Measurements from ENCODE around the gene KRTAP10-9.
"Not testable (repeated sequence)": the region's sequence is repeated elsewhere in the genome, so short reads cannot be mapped to it uniquely, and the experiment has no call there.

Gene KRTAP10-9, protein sequence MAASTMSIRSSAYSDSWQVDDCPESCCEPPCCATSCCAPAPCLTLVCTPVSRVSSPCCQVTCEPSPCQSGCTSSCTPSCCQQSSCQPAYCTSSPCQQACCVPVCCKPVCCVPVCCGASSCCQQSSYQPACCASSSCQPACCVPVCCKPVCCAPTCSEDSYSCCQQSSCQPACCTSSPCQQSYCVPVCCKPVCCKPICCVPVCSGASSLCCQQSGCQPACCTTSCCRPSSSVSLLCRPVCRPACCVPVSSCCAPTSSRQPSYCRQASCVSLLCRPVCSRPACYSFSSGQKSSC

DNA sequence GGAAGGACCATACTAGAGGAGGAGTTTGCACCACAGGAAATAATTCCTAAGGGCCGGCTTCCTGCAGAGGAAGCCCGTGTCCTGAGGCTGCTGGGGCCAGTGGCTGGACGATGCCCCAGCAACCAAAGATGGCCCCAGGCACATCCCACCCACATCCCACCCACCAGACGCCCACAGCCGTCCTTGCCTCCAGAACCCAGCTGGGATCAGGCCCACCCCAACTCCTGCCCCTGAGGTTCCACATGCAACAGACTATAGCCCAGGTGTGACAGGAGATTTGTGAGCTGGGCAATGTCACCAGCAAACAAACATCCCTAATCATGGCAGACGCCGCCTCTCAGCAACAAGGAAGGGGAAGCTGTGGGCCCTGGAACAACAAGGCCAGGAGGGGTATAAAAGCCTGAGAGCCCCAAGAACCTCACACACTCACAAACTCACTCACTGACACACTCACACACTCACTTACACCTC is at the start of gene KRTAP10-9:
Gene KRTAP10-9 (plus strand): TSS at position 421 of the 471 bp plus-strand sequence. CDS start 79 bp downstream, outside the sequence.
- no peak for DNase-seq

DNA sequence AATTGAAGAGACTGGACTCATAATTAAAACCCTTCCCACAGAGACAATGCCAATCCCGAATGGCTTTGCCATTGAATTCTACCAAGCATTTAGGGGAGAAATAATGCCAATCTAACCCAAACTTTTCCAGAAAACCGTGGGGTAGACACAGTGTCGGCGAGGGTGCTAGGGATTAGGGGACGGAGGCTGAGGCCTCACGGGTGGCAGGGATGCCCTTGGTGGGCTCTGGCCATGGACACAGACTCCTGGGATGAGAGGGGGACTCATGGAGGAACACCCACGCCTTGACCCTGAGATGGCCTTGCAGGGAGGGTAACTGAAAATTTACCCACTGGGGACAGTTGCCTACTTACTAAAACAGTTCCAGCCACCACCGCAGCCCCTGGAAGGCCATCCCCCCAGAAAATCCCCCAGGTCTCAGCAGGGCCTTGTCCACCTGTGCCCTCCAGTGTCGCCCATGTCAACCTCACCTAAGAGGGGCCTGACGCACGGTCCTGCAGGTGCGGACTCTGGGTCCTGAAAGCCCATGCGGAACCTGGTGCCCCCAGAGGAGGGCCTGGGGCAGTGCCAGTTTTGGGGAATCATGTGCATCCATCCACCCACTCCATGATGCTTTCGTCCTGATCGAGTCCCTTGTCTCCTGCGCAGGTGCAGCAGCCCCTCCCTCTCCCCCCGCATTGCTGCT is 48.4 kb upstream of the KRTAP10-9 start:
- no peak for DNase-seq

- no peak for DNase-seq
Observed at GRCh38 chr21:44579056-44579832, 47.6 kb upstream of the KRTAP10-9 start.

- DNase-seq: no peak
Observed at GRCh38 chr21:44579833-44580144, 47.1 kb upstream of the KRTAP10-9 start.

- DNase-seq: not testable (repeated sequence)
Observed at GRCh38 chr21:44580231-44580821, 46.6 kb upstream of the KRTAP10-9 start, which contains the start of gene KRTAP10-5. KRTAP10-5 (minus strand) TSS chr21:44580604; CDS start chr21:44580578, 26 bp downstream.

DNA sequence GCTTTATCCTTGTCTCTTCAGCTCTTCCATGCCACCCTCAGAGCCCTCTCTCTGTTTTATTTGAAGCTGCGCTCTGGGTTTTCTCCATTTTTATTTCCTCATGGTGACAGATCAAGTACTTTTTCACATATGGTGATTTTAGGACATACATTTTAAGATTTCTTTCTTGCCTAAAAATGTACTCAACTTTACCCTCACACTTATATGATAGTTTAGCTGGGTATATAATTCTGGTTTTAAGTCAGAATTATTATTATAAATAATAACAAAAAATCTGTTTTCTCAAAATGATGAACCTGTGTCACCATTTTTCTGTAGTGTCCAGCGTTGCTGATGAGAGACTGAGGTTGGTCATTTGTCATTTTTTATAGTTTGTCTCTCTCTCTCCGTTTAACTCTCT is 45.7 kb upstream of the KRTAP10-9 start:
- no peak for DNase-seq

DNA sequence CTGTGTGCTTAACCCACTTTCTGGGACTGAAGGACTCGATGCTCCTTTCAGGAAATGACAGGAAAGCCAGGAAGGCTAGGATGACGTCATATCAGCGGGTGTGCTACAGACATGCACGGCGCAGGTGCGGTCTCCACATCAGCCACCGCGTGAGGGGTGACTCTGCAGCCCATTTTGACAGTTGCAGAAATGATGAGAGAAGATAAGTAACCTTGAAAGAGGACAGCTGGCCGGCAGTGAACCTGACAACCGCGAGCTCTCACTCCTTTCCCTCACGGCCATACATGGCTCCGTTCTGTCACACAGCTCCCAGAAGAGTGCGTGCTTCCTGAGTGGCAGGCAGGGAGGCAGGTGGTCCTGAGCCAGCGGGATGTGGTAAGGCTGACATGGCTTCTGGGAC is 44.8 kb upstream of the KRTAP10-9 start:
- DNase-seq: no peak

DNA sequence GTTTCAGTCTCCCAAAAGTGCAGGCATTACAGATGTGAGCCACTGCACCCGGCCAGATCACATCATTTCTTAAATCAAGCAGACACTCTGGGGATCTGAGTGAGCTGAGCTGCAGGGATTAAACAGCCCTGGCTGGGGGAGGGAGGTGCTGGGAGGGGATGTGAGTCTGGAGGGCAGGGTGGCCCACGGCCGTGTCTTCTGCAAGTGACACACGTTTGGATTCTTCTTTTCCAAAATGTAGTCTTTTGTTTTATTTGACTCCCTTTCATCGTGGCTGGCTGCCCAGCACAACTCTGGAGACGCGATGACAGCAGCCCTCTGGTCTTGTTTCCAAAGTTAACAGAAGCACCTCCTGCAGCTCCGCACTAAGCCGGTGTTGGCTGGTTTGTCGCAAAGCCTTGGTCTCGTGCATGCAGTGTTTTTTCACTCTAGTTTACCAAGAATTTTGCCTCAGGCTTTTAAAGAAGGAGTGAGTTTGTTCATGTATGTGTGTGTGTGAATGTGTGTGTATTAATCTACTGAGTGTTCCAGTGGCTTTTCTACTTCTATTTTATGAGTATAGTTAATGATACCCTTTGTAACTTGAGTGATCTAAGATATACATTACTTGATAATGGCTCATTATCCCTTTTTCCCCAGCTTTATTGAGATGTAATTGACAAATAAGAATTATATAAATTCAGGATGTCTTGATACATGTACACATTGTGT is 43.6 kb upstream of the KRTAP10-9 start:
- DNase-seq: no peak

DNA sequence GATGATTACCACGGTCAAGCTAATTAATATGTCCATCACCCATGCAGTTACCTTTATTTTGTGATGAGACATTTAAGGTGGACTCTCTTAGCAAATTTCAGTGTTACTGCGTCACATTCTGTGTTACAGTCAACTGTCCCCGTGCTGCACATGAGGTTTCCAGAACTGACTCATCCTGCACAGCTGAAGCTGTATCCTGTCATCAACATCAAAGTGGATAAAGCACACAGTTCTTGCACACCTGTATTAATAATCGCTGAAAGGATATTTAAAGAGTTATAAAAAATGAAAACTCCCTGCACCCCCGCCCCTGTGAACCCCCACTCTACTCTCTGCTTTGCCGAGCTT is 43.1 kb upstream of the KRTAP10-9 start:
- DNase-seq: peak; percentile 25

DNA sequence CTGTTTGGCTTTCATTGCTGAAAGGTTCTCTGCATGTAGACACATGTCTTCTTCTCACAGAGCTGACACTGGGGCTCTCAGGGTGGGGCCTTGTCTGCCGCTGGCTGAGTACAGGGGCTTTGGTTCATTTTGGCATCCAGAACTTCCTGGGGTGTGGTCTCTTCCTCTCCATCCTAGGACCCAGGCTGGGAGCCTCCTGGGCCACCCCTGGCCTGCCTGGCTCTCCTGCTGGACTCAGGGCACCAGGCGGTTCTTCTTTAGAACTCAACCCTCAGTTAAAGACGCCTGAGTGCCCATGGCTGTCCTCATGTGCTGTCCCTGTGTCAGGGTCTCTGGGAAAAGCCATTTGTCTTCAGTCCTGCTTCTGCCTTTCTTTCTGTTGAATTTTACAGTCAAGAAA is 41.0 kb upstream of the KRTAP10-9 start:
- DNase-seq: no peak

- DNase-seq: no peak
Observed at GRCh38 chr21:44589094-44589493, 37.8 kb upstream of the KRTAP10-9 start.

- DNase-seq: no peak
Observed at GRCh38 chr21:44589586-44590305, 37.1 kb upstream of the KRTAP10-9 start.

GRCh38 chr21:44590311-44590721 is 36.6 kb upstream of the KRTAP10-9 start:
- no peak for DNase-seq

DNA sequence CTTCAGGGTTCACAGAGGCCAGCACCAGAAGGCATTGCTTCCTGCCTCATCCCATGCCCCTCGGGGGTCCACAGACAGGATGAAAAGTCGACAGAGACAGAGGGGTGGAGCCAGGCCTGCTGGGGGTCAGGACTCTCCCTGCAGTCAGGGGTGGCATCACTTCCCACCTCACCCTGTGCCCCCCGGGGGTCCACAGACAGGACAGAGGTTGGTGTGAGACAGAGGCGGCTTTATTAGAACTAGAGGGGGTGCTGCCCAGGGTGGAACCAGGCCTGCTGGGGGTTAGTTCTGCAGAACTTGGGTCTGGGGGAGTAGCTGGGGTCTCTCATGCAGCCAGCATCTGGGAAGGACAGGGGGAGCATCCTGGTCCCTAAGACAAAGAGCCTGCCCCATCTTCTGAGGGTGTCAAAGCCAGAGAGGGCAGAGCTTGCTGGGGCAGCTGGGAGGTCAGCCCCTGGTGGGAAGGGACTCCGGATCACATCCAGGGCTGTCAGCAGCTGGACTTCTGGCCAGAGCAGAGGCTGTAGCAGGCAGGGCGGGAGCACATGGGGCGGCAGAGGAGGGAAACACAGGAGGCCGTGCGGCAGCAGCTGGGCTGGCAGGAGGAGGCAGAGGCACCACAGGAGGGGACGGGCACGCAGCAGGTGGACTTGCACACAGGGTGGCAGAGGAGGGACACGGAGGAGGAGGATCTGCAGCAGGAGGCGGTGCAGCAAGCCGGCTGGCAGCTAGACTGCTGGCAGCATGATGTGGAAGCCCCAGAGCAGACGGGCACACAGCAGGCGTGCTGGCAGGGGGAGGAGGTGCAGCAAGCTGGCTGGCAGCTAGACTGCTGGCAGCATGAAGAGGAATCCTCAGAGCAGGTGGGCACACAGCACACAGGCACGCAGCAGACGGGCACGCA is 35.7 kb upstream of the KRTAP10-9 start:
- not testable (repeated sequence) for DNase-seq

- not testable (repeated sequence) for DNase-seq
Observed at GRCh38 chr21:44591801-44592130, 35.1 kb upstream of the KRTAP10-9 start.

DNA sequence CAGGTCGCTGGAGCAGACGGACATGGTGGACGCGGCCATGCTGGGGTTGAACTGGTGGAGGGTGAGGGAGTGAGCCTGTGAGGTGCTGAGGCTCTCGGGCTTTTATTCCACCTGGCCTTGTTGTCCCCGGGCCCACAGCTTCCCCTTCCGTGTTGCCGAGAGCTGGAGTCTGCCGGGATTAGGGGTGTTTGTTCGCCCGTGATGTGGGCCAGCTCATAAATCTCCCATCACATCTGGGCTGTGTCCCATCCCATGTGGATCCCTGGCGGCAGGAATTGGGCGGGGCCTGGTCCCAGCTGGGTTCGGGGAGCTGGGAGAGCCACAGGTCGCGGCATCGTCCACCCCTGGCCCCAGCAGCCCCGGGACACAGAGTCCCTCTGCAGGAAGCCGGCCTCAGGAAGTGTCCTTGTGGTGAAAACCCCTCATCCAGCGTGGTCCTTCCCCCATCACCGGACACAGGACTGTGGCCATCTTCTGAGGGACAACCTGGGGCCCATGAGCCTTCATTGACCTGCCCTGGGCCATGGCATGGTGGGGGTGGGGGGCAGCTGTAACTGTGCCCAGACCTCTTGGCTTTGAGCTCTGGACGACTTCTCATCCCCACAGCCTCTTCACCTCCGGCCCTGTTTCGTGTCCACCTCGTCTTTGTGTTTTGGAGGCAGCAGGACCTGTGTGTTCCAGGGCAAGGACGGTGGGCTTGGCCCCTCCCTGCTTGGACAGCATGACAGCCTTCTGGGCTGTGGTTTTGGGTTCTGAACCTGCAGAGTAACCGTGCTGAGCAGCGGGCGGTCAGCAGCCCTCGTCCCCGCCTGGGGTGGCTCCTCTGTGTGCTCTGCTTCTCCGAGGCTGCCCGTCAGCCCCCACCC is 34.2 kb upstream of the KRTAP10-9 start, which contains the start of gene KRTAP10-6:
Gene KRTAP10-6 (minus strand): TSS at position 60 of the 866 bp plus-strand sequence. CDS start 21 bp downstream, at position 39.
- no peak for DNase-seq

DNA sequence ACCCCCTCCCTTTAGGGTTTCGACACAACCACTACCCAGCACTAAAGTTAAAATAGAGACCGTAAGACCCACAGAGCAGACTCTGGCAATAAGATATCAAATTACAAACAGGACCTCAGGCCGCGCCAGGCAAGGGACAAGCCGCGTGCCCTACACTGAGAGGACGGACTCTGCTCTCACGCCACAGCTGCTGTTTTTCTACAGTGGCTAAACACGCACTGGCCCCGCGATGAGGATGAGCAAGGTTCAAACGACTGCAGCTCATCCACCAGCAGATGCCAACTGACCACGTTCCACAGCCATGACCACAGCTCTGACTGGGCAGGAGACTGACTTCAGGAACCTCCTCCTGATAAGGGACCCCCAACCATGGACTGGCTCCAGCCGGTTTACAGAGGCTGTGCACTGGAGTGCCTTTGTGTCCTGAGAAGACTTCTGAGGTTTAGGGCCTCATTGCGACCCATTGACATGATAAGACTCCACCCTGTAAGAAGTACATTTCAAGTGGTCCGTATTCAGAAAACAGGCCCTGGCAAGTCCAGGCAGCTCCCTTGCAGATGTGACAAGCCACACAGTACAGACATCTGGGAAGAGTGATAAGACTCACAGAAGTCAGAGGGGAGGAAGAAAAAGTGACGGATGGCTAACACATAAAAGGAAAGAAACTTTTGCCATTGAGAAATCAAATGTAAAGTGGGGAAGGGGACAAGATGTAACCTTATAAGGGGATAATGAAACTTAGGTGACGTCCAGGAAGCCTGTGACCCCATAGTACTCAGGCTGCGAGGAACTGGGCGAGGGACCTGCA is 33.1 kb upstream of the KRTAP10-9 start:
- DNase-seq: no peak

DNA sequence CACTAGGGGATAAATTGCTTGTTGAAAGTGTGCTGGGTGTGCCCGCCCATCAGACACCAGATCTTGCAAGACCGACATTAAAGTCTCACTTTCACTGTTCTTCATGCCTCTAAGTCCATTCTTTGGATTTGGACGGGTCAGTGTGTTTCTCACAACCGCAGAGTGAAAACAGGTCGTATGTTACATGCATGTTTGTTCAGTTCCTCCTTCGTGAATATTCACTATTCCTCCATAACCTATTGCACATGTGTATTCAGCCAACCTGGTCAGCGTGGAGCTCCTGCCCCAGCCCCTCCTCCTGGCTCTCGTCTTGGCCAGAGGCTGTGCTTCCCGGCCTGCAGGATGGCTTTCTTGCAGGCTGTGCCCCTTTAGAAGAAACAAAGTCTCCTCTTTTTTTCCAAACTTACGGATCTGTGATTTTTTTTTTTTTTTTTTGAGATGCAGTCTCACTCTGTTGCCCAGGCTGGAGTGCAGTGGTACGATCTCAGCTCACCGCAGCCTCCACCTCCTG is 32.4 kb upstream of the KRTAP10-9 start:
- DNase-seq: no peak

- no peak for DNase-seq
Observed at GRCh38 chr21:44595524-44595923, 31.4 kb upstream of the KRTAP10-9 start.
